GM12801 (cell line): Measurements from ENCODE around the gene SPSB3.

Experiments
- TF ChIP-seq, protein P1 (sequence below): IDR thresholded peaks from one replicate; pipeline ENCODE4 v1.5.1; 2011; ENCODE audit warnings: control low read depth; ENCODE audit not compliant: insufficient read length; ENCODE audit errors: extremely low read depth

The SPSB3 gene

DNA sequence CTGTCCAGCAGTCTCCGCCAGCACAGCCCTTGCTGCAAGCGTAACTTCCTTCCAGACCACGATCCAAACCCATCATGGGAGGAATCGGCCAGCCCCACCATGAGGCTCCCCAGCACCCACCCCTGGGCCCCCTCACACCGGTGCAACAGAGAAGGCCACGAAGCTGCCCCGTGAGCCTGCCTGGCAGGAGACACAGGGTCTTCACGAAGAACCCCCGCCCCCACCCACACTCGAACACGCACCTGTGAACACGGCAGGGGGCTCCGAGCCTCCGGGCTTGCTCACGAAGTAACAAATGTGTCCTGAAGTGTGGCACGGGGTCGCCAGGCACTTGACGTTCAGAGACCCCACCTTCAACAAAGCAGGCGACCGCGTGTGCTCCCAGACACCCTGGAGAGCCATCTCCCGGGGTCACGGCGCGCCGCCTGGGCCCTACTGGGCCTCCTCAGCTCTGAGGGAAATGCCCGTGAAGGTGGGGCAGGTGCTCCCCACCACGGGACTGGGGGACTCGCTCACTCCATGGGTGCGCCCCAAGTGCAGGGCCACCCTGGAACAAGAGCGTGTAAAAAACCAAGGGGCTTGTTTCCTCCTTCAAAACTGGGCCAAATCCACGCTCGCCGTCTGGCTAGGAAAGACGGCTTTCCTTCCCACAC is 36.6 kb upstream of the SPSB3 start:
- TF ChIP-seq, protein P1, sequence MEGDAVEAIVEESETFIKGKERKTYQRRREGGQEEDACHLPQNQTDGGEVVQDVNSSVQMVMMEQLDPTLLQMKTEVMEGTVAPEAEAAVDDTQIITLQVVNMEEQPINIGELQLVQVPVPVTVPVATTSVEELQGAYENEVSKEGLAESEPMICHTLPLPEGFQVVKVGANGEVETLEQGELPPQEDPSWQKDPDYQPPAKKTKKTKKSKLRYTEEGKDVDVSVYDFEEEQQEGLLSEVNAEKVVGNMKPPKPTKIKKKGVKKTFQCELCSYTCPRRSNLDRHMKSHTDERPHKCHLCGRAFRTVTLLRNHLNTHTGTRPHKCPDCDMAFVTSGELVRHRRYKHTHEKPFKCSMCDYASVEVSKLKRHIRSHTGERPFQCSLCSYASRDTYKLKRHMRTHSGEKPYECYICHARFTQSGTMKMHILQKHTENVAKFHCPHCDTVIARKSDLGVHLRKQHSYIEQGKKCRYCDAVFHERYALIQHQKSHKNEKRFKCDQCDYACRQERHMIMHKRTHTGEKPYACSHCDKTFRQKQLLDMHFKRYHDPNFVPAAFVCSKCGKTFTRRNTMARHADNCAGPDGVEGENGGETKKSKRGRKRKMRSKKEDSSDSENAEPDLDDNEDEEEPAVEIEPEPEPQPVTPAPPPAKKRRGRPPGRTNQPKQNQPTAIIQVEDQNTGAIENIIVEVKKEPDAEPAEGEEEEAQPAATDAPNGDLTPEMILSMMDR = no peak

DNA sequence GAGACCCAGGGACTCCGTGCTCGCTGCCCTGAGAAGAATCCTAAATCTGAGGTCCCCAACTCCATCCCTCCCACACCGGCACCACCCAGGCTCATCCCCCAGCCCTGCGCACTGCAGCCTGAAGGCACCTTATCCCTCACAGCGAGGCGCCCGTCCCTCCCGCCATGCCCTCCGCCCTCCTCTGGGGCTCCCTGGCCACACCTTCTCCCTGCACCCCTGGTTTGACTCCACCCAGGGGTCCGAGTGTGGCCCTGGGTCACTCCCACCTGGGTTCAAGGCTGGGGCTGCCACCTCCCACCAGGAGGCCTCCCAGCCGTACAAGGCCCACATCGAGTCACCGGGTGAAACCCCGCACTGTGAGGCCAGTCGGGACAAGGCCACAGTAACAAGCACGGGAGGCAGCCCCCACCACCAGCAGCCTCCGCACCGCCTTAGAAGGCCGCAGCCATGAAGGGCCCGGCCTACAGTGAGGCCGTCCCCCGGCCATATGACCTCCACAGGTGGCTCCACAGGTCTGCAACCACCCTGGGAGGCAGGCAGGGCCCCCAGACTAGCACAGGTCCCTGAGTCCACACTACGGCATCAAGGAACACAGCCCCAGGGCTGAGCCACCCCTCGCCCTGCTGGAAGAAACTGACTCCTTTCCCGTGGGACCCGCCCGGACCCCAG is 36.0 kb upstream of the SPSB3 start:
- TF ChIP-seq, protein P1 = no peak

DNA sequence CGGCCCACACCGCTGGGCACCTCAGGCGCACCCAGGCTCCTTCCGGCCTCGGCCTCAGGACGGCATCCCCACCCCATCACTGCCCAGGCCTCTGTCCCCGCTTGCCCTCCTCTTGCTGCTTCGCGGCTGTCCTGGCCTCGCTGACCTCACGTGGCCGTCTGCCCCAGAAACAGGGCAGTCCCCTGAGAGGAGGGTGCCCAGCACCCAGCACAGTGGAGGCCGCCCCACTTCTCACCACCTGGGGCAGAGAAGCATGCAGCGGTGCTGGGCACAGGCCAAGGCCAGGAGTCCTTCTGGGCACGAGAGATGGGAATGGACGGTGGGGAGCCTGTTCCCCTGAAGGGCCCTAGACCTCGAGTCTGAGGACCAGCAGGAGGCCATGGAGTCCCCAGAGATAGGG is 35.3 kb upstream of the SPSB3 start:
- TF ChIP-seq, protein P1 = no peak

DNA sequence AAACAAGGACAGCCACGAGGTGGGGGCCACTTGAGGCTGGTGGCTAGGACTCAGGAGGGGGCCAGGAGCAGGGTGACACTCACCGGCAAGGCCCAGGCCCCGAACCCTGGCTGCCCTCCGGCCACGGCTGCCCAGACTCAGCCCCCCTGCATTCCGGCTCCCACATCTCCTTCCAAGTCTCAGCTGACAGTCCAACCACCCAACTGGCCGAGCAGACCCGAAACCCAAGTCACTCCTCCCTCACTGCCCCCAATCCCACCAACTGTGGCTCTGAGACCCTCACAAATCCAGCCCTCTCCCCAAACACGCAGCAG is 34.9 kb upstream of the SPSB3 start:
- TF ChIP-seq, protein P1 = no peak

DNA sequence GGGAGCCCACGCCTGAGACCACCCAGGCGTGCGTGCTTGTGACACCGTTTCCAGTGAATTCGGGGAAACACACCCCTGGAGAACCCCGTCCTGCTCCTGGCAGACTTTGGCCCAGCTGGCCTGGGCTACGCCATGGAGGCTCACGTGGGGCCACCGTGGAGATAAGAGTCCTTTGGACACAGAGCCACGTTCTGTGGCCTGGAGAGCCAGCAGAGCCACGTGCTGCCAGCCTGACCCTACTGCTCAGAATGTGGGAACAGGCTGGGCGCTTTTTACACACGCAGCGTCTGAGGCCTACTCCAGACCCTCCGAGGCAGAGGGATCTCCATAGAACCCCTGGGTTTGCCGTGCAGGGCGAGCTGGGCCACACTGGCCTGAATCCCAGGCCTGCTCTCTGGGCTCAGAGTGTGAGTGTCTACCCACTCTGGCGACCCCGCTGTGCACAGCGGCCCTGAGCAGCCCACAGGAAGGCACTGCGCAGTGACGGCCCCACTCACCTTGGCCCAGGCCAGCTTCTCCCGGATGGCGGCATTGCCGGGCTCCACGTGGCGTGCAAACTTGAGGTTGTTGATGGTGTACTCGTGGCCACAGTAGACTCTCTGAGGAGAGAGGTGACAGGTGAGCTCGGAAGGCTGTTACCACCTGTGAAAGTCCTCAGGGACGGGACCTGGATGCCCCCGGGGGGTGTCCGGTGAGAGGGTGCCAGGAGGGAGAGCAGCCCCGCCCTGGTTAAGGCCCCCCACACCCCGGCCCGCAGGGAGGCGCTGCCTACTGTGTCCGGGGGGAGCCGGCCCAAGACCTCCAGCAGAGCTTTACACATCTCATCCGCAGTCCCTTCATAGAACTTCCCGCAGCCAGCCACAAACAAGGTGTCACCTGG is 34.3 kb upstream of the SPSB3 start:
- TF ChIP-seq, protein P1 = no peak

DNA sequence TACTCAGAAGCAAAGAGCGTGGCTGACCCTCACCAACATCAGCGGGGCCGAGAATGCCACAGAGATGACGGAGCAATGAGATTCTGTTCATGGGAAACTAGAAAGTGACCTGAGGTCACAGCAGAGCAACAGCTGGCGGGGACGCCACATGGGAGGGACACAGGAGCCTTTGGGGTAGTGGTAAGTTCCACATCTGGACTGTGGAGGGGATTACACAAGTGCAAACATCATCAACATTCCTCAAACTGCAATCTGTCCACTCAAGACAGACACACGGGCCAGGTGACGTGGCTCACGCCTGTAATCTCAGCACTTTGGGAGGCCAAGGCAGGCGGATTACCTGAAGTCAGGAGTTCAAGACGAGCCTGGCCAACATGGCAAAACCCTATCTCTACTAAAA is 33.1 kb upstream of the SPSB3 start:
- TF ChIP-seq, protein P1 = no peak

DNA sequence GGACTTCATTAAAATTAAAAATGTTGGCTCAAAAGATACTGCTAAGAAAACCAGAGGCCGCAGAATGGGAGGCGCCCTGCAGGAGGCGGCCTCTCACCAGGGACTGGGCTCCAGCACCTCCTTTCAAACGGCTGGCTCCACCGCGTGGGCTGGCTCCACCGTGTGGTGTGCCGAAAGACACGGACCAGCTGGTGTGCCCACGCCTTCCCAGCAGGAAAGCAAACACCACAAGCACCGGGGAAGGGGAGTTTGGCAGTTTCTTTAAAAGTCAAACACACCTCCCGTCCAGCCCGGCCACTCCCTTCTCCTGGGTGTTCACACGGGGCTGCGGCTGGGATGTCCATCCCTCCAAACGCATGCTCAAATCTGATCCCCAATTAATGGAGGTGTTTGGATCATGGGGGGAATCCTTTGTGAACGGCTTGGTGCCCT is 30.4 kb upstream of the SPSB3 start:
- TF ChIP-seq, protein P1 = no peak
